Activated T-helper 1 cell treated with anti-CD3 and anti-CD28 coated beads, Interleukin-2, amount 50 U/mL, for 16 hours (primary cell): ENCODE data around the gene MEIS2.
"Not testable (repeated sequence)": the region's sequence is repeated elsewhere in the genome, so short reads cannot be mapped to it uniquely, and the experiment has no call there.

Experiments
- DNase-seq, 2 donors: peaks; one replicate each; pipeline ENCODE4 v3.0.0-alpha.2; 2020; ENCODE audit warnings: low read depth in 1 of 2, low spot score in 1 of 2

Gene MEIS2

GRCh38 chr15:37010595-37010994 is 89.8 kb downstream of the MEIS2 start:
- no peak for DNase-seq

GRCh38 chr15:37009288-37009687 is 91.1 kb downstream of the MEIS2 start:
- DNase-seq: no peak

- no peak for DNase-seq
Measured at GRCh38 chr15:37008205-37008604, 92.1 kb downstream of the MEIS2 start.

- DNase-seq: no peak
Measured at GRCh38 chr15:37007301-37007700, 93.0 kb downstream of the MEIS2 start.

- DNase-seq: no peak
Measured at GRCh38 chr15:37004981-37005735, 95.2 kb downstream of the MEIS2 start.

GRCh38 chr15:37004373-37004869 is 95.9 kb downstream of the MEIS2 start:
- no peak for DNase-seq

- no peak for DNase-seq
Measured at GRCh38 chr15:37002041-37002672, 98.2 kb downstream of the MEIS2 start.

GRCh38 chr15:37001417-37001816 is 98.9 kb downstream of the MEIS2 start:
- no peak for DNase-seq

GRCh38 chr15:36999778-37000177 is 100.6 kb downstream of the MEIS2 start:
- DNase-seq: no peak

GRCh38 chr15:36996538-36997181 is 103.7 kb downstream of the MEIS2 start:
- DNase-seq: no peak

GRCh38 chr15:36996121-36996520 is 104.2 kb downstream of the MEIS2 start:
- DNase-seq: no peak

GRCh38 chr15:36994790-36995189 is 105.6 kb downstream of the MEIS2 start:
- DNase-seq: no peak

- DNase-seq: no peak
Measured at GRCh38 chr15:36992454-36992853, 107.9 kb downstream of the MEIS2 start.

GRCh38 chr15:36988947-36989346 is 111.4 kb downstream of the MEIS2 start:
- DNase-seq: no peak

GRCh38 chr15:36982430-36982829 is 117.9 kb downstream of the MEIS2 start:
- DNase-seq: no peak

- not testable (repeated sequence) for DNase-seq
Measured at GRCh38 chr15:36980281-36980680, 120.1 kb downstream of the MEIS2 start.

GRCh38 chr15:36978625-36979024 is 121.7 kb downstream of the MEIS2 start:
- no peak for DNase-seq

GRCh38 chr15:36978126-36978525 is 122.2 kb downstream of the MEIS2 start:
- DNase-seq: no peak

- no peak for DNase-seq
Measured at GRCh38 chr15:36977659-36978058, 122.7 kb downstream of the MEIS2 start.

GRCh38 chr15:36972704-36973103 is 127.6 kb downstream of the MEIS2 start:
- DNase-seq: no peak

GRCh38 chr15:36970522-36970921 is 129.8 kb downstream of the MEIS2 start:
- no peak for DNase-seq

- no peak for DNase-seq
Measured at GRCh38 chr15:36967929-36968328, 132.4 kb downstream of the MEIS2 start.
